Measurements from ENCODE around the gene LRRC8D. TPM values are rescaled to one million over a fixed set of nuclear protein-coding genes. Genes with fewer than 3 reads are reported as not detected.

Gene LRRC8D
- total and polyA plus RNA-seq, 2 experiments from 2014 or later = 23.6 to 48.8 TPM

DNA sequence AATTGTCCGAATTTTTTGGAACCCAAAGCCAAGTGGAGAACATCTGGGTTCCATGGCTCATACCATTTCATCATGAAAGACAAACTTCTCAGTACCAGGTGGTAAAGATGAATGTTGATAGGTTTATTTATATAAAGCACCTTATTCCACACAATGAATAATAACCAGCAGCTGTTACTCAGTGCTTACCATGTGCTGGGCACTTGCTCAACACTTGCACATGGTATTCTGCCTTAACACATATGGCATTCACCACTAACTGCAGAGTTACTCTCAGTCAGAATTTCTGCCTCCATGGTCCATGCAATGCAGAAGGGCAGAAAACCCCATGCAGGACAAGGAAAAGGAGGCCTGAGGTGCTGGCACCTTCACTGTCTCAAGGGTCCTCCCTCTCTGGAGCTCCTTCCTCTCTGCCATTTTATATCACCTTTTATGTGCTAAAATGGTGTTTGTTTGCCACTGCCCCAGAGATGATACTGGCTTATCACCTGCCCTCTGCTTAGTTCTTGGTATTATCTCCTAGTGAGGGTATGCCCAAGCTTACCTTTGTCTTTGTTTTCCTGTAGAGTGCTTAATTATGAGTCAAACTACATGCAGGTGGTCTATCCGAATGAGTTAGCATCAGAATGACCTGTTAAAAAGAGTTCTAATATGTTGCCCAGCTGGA is 97.4 kb downstream of the LRRC8D start:
- TF ChIP-seq NANOG (IDR thresholded peaks at IDR 0.05; ENCODE audit: borderline replicate concordance) (0 out of 2 replicates have a peak, but pooled peaks have one; percentile 8), ETS1 (IDR thresholded peaks at IDR 0.05) (no peak)
- H2AFZ ChIP-seq = no peak overlapping the region
- Mint-ChIP-seq H3K27ac (no peak overlapping the region), H3K9me3 (0 out of 3 replicates have a peak, but pooled peaks cover under 1% of the 10 kb centered on the region), H3K4me3 (peak overlapping the region; percentile 16; the same call in 1 of the 3 replicates), H3K36me3 (ENCODE audit: low read depth) (peaks cover 31% of the 10 kb centered on the region), H3K27me3 (ENCODE audit: insufficient read depth, low read depth, poor library complexity) (no peaks in the 10 kb centered on the region), H3K4me1 (peaks cover 46% of the 10 kb centered on the region)
- H3K4me2 ChIP-seq = peak overlapping the region; percentile 46
- H3K27ac ChIP-seq (ENCODE audit: low read depth) = peak overlapping the region; percentile 70
- 0 out of 2 replicates have a peak, but pooled peaks cover 6% of the 10 kb centered on the region for H3F3A ChIP-seq (replicated peaks; ENCODE audit: low read depth)
- H3K4me3 ChIP-seq = peak overlapping the region; percentile 4; the same call in 1 of the 2 replicates
- DNase-seq (ENCODE audit: low spot score) (no peak), ATAC-seq (peak; percentile 77)
- H3K9me2 ChIP-seq (ENCODE audit: insufficient read depth) = no peaks in the 10 kb centered on the region
- H3K79me2 ChIP-seq (replicated peaks; ENCODE audit: insufficient read depth) = peaks cover 70% of the 10 kb centered on the region
- H3K27me3 ChIP-seq (ENCODE audit: insufficient read depth) = no peaks in the 10 kb centered on the region
- no peaks in the 10 kb centered on the region for H4K20me1 ChIP-seq (replicated peaks; ENCODE audit: insufficient read depth)
- peaks cover 38% of the 10 kb centered on the region for H3K4me1 ChIP-seq (ENCODE audit: insufficient read depth)
- 0 out of 2 replicates have a peak, but pooled peaks cover under 1% of the 10 kb centered on the region for H3K36me3 ChIP-seq (ENCODE audit: insufficient read depth)

DNA sequence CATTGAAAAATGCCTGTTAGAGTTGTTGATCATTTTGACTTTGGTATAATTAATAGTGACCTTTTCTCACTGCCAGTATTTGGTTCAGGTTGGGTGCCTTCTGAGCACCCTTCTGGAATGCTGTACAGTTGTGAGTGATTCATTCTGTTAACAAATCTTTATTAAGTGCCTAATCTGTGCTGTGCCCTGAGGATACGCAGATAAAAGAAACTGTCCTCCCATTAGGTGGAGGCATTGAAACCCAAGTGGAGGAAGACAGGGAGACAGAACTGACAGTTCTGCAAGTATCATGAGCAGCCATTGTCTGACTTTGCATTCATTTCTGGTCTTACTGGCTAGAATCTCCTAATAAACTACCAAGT is 97.9 kb downstream of the LRRC8D start:
- no peak overlapping the region for H2AFZ ChIP-seq
- Mint-ChIP-seq H3K27me3 (ENCODE audit: insufficient read depth, low read depth, poor library complexity) (no peaks in the 10 kb centered on the region), H3K27ac (0 out of 2 replicates have a peak overlapping the region, but pooled peaks have one; percentile 10), H3K9me3 (peaks cover 5% of the 10 kb centered on the region; the same call in 2 of the 3 replicates), H3K4me3 (no peak overlapping the region; the same call in 2 of the 3 replicates), H3K4me1 (peaks cover 41% of the 10 kb centered on the region), H3K36me3 (ENCODE audit: low read depth) (peaks cover 37% of the 10 kb centered on the region)
- ATAC-seq (peak; percentile 48), DNase-seq (ENCODE audit: low spot score) (no peak)
- peaks cover 33% of the 10 kb centered on the region for H3K4me1 ChIP-seq (ENCODE audit: insufficient read depth)
- peak overlapping the region; percentile 46 for H3K4me2 ChIP-seq
- H3K36me3 ChIP-seq (ENCODE audit: insufficient read depth) = peaks cover 5% of the 10 kb centered on the region; the same call in 1 of the 2 replicates
- H3K27me3 ChIP-seq (ENCODE audit: insufficient read depth) = no peaks in the 10 kb centered on the region
- H3F3A ChIP-seq (replicated peaks; ENCODE audit: low read depth) = 0 out of 2 replicates have a peak, but pooled peaks cover 6% of the 10 kb centered on the region
- H3K79me2 ChIP-seq (replicated peaks; ENCODE audit: insufficient read depth) = peaks cover 65% of the 10 kb centered on the region
- H3K4me3 ChIP-seq = peak overlapping the region; percentile 4; the same call in 1 of the 2 replicates
- H3K27ac ChIP-seq (ENCODE audit: low read depth) = peak overlapping the region; percentile 70
- no peaks in the 10 kb centered on the region for H3K9me2 ChIP-seq (ENCODE audit: insufficient read depth)
- H4K20me1 ChIP-seq (replicated peaks; ENCODE audit: insufficient read depth) = no peaks in the 10 kb centered on the region
- TF ChIP-seq CTCF (conservative IDR thresholded peaks at IDR 0.05; ENCODE audit: low read depth in 2 of 2) (no peak), STAT1 (IDR thresholded peaks at IDR 0.05; ENCODE audit: unreplicated experiment) (no peak), NANOG (IDR thresholded peaks at IDR 0.05; ENCODE audit: borderline replicate concordance) (no peak), EZH2 (IDR thresholded peaks at IDR 0.05; ENCODE audit: low read depth, unreplicated experiment) (no peak), ZNF114 (CRISPR knock-in tag; IDR thresholded peaks at IDR 0.05) (no peak)
- TF ChIP-seq, protein P1, sequence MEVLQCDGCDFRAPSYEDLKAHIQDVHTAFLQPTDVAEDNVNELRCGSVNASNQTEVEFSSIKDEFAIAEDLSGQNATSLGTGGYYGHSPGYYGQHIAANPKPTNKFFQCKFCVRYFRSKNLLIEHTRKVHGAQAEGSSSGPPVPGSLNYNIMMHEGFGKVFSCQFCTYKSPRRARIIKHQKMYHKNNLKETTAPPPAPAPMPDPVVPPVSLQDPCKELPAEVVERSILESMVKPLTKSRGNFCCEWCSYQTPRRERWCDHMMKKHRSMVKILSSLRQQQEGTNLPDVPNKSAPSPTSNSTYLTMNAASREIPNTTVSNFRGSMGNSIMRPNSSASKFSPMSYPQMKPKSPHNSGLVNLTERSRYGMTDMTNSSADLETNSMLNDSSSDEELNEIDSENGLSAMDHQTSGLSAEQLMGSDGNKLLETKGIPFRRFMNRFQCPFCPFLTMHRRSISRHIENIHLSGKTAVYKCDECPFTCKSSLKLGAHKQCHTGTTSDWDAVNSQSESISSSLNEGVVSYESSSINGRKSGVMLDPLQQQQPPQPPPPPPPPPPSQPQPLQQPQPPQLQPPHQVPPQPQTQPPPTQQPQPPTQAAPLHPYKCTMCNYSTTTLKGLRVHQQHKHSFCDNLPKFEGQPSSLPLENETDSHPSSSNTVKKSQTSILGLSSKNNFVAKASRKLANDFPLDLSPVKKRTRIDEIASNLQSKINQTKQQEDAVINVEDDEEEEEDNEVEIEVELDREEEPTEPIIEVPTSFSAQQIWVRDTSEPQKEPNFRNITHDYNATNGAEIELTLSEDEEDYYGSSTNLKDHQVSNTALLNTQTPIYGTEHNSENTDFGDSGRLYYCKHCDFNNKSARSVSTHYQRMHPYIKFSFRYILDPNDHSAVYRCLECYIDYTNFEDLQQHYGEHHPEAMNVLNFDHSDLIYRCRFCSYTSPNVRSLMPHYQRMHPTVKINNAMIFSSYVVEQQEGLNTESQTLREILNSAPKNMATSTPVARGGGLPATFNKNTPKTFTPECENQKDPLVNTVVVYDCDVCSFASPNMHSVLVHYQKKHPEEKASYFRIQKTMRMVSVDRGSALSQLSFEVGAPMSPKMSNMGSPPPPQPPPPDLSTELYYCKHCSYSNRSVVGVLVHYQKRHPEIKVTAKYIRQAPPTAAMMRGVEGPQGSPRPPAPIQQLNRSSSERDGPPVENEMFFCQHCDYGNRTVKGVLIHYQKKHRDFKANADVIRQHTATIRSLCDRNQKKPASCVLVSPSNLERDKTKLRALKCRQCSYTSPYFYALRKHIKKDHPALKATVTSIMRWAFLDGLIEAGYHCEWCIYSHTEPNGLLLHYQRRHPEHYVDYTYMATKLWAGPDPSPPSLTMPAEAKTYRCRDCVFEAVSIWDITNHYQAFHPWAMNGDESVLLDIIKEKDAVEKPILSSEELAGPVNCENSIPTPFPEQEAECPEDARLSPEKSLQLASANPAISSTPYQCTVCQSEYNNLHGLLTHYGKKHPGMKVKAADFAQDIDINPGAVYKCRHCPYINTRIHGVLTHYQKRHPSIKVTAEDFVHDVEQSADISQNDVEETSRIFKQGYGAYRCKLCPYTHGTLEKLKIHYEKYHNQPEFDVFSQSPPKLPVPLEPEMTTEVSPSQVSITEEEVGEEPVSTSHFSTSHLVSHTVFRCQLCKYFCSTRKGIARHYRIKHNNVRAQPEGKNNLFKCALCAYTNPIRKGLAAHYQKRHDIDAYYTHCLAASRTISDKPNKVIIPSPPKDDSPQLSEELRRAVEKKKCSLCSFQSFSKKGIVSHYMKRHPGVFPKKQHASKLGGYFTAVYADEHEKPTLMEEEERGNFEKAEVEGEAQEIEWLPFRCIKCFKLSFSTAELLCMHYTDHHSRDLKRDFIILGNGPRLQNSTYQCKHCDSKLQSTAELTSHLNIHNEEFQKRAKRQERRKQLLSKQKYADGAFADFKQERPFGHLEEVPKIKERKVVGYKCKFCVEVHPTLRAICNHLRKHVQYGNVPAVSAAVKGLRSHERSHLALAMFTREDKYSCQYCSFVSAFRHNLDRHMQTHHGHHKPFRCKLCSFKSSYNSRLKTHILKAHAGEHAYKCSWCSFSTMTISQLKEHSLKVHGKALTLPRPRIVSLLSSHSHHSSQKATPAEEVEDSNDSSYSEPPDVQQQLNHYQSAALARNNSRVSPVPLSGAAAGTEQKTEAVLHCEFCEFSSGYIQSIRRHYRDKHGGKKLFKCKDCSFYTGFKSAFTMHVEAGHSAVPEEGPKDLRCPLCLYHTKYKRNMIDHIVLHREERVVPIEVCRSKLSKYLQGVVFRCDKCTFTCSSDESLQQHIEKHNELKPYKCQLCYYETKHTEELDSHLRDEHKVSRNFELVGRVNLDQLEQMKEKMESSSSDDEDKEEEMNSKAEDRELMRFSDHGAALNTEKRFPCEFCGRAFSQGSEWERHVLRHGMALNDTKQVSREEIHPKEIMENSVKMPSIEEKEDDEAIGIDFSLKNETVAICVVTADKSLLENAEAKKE (CRISPR knock-in tag; IDR thresholded peaks at IDR 0.05) = no peak
